MM.1S (cell line): ENCODE data around the gene GRIN3B.

Source experiments
- DNase-seq: peaks from one replicate; pipeline ENCODE4 v3.0.0-alpha.2; 2015
- H2AFZ ChIP-seq: fragments of 300-600 bp; sonication (generic); 2 replicates; pipeline ENCODE4 v1.6.0; 2016; ENCODE audit warnings: antibody characterized with exemption, low read length
- H3F3A ChIP-seq: fragments of 300-600 bp; sonication (generic); 2 replicates; pipeline ENCODE4 v1.6.1; 2016; ENCODE audit warnings: mild to moderate bottlenecking, antibody characterized with exemption, low read length, moderate library complexity, mixed read lengths; ENCODE audit not compliant: insufficient read depth
- H3K27ac ChIP-seq: fragments of 300-600 bp; sonication (generic); 2 replicates; pipeline ENCODE4 v1.5.1; 2016; ENCODE audit warnings: mild to moderate bottlenecking, low read length
- H3K27me3 ChIP-seq: fragments of 300-600 bp; sonication (generic); replicated peaks from 2 replicates; pipeline ENCODE4 v1.6.0; 2016; ENCODE audit warnings: low read length; ENCODE audit not compliant: insufficient read depth
- H3K36me3 ChIP-seq: fragments of 300-600 bp; sonication (generic); replicated peaks from 2 replicates; pipeline ENCODE4 v1.6.1; 2016; ENCODE audit warnings: mild to moderate bottlenecking, low read length, mixed read lengths; ENCODE audit not compliant: insufficient read depth
- H3K4me1 ChIP-seq: fragments of 300-600 bp; sonication (generic); 2 replicates; pipeline ENCODE4 v1.6.1; 2016; ENCODE audit warnings: low read length, mixed read lengths
- H3K4me2 ChIP-seq: fragments of 300-600 bp; sonication (generic); 2 replicates; pipeline ENCODE4 v1.6.0; 2016; ENCODE audit warnings: low read depth, low read length
- H3K4me3 ChIP-seq: fragments of 300-600 bp; sonication (generic); 2 replicates; pipeline ENCODE4 v1.5.1; 2016; ENCODE audit warnings: low read length, mixed read lengths
- H3K79me2 ChIP-seq: fragments of 300-600 bp; sonication (generic); 2 replicates; pipeline ENCODE4 v1.6.1; 2016; ENCODE audit warnings: mixed run types, low read length, mixed read lengths
- H3K9ac ChIP-seq: fragments of 300-600 bp; sonication (generic); 2 replicates; pipeline ENCODE4 v1.6.1; 2016; ENCODE audit warnings: low read length, mixed read lengths
- H3K9me2 ChIP-seq: fragments of 300-600 bp; sonication (generic); replicated peaks from 2 replicates; pipeline ENCODE4 v1.6.1; 2016; ENCODE audit warnings: mild to moderate bottlenecking, low read length, mixed read lengths; ENCODE audit not compliant: insufficient read depth
- H3K9me3 ChIP-seq: fragments of 300-600 bp; sonication (generic); replicated peaks from 2 replicates; pipeline ENCODE4 v1.6.1; 2016; ENCODE audit warnings: mild to moderate bottlenecking, low read length, mixed read lengths; ENCODE audit not compliant: insufficient read depth
- H4K20me1 ChIP-seq: fragments of 300-600 bp; sonication (generic); 2 replicates; pipeline ENCODE4 v1.6.1; 2016; ENCODE audit warnings: mild to moderate bottlenecking, low read length, moderate library complexity, mixed read lengths; ENCODE audit not compliant: insufficient read depth
- EZH2 ChIP-seq: fragments of 300-600 bp; sonication (generic); optimal IDR thresholded peaks from 2 replicates; pipeline ENCODE3; 2017; ENCODE audit warnings: low read depth, mild to moderate bottlenecking, antibody characterized with exemption, low read length, mixed read lengths
- EZH2phosphoT487 ChIP-seq: fragments of 300-600 bp; sonication (generic); IDR thresholded peaks from 2 replicates; pipeline ENCODE4 v1.6.1; 2018; ENCODE audit warnings: antibody characterized with exemption, low read length
- TF ChIP-seq, protein P1 (sequence below): fragments of 300-600 bp; sonication (generic); IDR thresholded peaks from 2 replicates; pipeline ENCODE4 v1.5.1; 2016; ENCODE audit warnings: antibody characterized with exemption, low read length, mixed read lengths

Gene GRIN3B

DNA sequence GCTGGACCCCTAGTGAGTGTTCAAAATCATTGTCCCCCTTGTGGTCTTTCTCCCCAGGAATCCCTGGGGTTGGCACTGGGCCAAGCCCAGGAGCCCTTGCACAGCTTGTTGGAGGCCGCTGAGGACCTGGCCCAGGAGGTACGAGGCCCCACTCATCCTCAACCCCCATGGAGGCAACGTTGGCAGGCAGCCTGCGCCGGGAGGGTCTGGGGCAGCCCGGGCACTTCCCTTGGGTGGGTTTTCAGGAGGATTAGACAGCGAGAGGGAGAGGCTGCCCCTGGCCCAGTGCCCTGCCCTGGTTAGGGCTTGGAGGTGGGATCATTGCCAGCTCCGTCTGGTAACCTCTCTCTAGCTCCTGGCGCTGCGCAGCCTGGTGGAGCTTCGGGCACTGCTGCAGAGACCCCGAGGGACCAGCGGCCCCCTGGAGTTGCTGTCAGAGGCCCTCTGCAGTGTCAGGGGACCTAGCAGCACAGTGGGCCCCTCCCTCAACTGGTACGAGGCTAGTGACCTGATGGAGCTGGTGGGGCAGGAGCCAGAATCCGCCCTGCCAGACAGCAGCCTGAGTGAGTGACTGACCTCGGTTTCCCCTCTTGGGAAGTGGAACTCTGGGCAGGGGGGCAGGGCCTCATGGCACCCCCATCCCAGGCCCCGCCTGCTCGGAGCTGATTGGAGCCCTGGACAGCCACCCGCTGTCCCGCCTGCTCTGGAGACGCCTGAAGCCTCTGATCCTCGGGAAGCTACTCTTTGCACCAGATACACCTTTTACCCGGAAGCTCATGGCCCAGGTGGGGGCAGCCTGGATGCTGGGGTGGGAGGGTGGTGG, 42.7 kb downstream of the GRIN3B start:
- no peak for TF ChIP-seq EZH2phosphoT487
- TF ChIP-seq EZH2, result no peak
- TF ChIP-seq, protein P1, sequence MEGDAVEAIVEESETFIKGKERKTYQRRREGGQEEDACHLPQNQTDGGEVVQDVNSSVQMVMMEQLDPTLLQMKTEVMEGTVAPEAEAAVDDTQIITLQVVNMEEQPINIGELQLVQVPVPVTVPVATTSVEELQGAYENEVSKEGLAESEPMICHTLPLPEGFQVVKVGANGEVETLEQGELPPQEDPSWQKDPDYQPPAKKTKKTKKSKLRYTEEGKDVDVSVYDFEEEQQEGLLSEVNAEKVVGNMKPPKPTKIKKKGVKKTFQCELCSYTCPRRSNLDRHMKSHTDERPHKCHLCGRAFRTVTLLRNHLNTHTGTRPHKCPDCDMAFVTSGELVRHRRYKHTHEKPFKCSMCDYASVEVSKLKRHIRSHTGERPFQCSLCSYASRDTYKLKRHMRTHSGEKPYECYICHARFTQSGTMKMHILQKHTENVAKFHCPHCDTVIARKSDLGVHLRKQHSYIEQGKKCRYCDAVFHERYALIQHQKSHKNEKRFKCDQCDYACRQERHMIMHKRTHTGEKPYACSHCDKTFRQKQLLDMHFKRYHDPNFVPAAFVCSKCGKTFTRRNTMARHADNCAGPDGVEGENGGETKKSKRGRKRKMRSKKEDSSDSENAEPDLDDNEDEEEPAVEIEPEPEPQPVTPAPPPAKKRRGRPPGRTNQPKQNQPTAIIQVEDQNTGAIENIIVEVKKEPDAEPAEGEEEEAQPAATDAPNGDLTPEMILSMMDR, result no peak
- Histone ChIP-seq H3K27me3 (no peaks in the 10 kb centered on the region), H3K9ac (no peak overlapping the region), H4K20me1 (no peaks in the 10 kb centered on the region), H3K4me3 (no peak overlapping the region), H3K4me1 (peaks cover 22% of the 10 kb centered on the region), H3K79me2 (peaks cover 17% of the 10 kb centered on the region), H3K27ac (no peak overlapping the region), H3K9me2 (no peaks in the 10 kb centered on the region), H3K4me2 (no peak overlapping the region), H2AFZ (no peak overlapping the region), H3F3A (peaks cover 24% of the 10 kb centered on the region), H3K36me3 (no peaks in the 10 kb centered on the region; the same call in 1 of the 2 replicates), H3K9me3 (no peaks in the 10 kb centered on the region)
- no peak for DNase-seq

DNA sequence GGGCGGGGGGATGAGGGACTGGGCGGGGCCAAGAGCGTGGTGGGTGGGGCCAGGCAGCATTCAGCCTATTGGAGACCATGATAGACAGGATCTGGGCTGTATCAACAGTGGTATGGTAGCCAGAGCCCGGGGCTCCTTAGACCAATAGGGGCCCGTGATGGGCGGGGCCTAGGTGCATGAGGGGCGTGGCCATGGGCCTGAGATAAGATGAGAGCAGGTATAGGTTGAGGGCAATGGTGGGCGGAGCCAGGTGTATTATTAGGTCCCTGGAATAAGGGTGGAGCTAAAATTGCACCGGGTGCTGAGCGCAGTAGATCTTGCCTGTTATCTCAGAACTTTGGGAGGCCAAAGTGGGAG, 45.0 kb downstream of the GRIN3B start:
- Histone ChIP-seq H3K4me3 (no peak overlapping the region), H3K9me2 (no peaks in the 10 kb centered on the region), H3F3A (peaks cover 8% of the 10 kb centered on the region; the same call in 1 of the 2 replicates), H3K4me2 (no peak overlapping the region), H3K27ac (no peak overlapping the region), H3K79me2 (peaks cover 16% of the 10 kb centered on the region), H3K9ac (no peak overlapping the region), H3K4me1 (peaks cover 4% of the 10 kb centered on the region; the same call in 1 of the 2 replicates), H3K36me3 (no peaks in the 10 kb centered on the region; the same call in 1 of the 2 replicates), H3K27me3 (no peaks in the 10 kb centered on the region), H3K9me3 (no peaks in the 10 kb centered on the region), H2AFZ (no peak overlapping the region), H4K20me1 (no peaks in the 10 kb centered on the region)
- peak; percentile 66 for DNase-seq
- TF ChIP-seq EZH2phosphoT487 (no peak), EZH2 (no peak)
- TF ChIP-seq, protein P1, result no peak

DNA sequence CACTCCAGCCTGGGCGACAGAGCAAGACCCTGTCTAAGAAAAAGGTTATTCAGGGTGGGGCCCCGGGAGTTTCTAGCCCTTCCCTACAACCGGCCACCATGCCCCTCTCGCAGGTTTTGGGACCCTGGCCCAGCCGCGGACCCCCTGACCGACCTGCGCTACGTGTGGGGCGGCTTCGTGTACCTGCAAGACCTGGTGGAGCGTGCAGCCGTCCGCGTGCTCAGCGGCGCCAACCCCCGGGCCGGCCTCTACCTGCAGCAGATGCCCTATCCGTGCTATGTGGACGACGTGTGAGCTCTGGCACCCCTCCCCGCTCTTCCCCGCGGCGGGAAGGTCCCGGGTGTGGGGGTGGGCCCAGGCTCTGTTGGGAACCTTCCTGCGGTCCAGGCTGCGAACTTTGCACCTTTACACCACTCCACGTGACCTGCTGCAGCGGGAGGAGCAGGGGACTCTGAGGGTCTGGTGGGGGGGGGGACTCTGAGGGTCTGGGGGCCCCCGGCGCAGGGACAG, 46.0 kb downstream of the GRIN3B start:
- H3K9me2 ChIP-seq, result no peaks in the 10 kb centered on the region
- no peak overlapping the region for H3K9ac ChIP-seq
- H3K4me2 ChIP-seq, result no peak overlapping the region
- H3K27ac ChIP-seq, result no peak overlapping the region
- no peak overlapping the region for H3K4me3 ChIP-seq
- no peak for DNase-seq
- peaks cover 4% of the 10 kb centered on the region; the same call in 1 of the 2 replicates for H3K4me1 ChIP-seq
- no peaks in the 10 kb centered on the region for H3K27me3 ChIP-seq
- no peaks in the 10 kb centered on the region for H3K9me3 ChIP-seq
- H3K36me3 ChIP-seq, result no peaks in the 10 kb centered on the region; the same call in 1 of the 2 replicates
- H3F3A ChIP-seq, result 0 out of 2 replicates have a peak, but pooled peaks cover 2% of the 10 kb centered on the region
- peaks cover 8% of the 10 kb centered on the region for H3K79me2 ChIP-seq
- TF ChIP-seq, protein P1, result no peak
- TF ChIP-seq EZH2phosphoT487 (no peak), EZH2 (no peak)
- no peak overlapping the region for H2AFZ ChIP-seq
- no peaks in the 10 kb centered on the region for H4K20me1 ChIP-seq
